ENCODE data around the gene DCAF11.
A peak's percentile ranks its signal among the peaks of the same experiment; 100 is the strongest.

DCAF11 gene

GRCh38 chr14:24146978-24147760 is 32.6 kb downstream of the DCAF11 start, which contains the start of gene RNF31:
RNF31 (plus strand) TSS chr14:24147498; CDS start chr14:24147699, 201 bp downstream.
- Histone ChIP-seq H3K4ac (ENCODE audit: low read depth in 1 of 2, low read length in 2 of 2) (peak within 1 kb of the TSS; percentile 89 to 96), H3K27me3 (ENCODE audit: control insufficient read depth in 1 of 2, insufficient read depth in 1 of 2, low read length in 2 of 2) (no peaks in the 10 kb centered on the region), H4K91ac (ENCODE audit: low read length) (peak within 1 kb of the TSS; percentile 66)

GRCh38 chr14:24147761-24148428 is 33.3 kb downstream of the DCAF11 start:
- peak overlapping the region; percentile 10 for H2AK5ac ChIP-seq (ENCODE audit: low read length, severe bottlenecking)

More at GRCh38 chr14:24146978-24147760, 32.6 kb downstream of the DCAF11 start, which contains the start of gene RNF31:
- Histone ChIP-seq H3K23ac (ENCODE audit: low read length in 2 of 2) (peak within 1 kb of the TSS in 1 of 2 experiments; percentile 75), H3K14ac (ENCODE audit: low read length in 2 of 2) (peak within 1 kb of the TSS in 1 of 2 experiments; percentile 91), H3K79me1 (replicated peaks; ENCODE audit: low read length, poor library complexity, severe bottlenecking) (peaks cover 39% of the 10 kb centered on the region), H2BK15ac (ENCODE audit: low read depth, poor library complexity, severe bottlenecking) (peak within 1 kb of the TSS; percentile 97), H3K18ac (ENCODE audit: low read depth in 1 of 2, low read length in 2 of 2) (peak within 1 kb of the TSS; percentile 87 to 88), H2BK12ac (ENCODE audit: low read length in 2 of 2) (peak within 1 kb of the TSS; percentile 44 to 55), H3K4me3 (ENCODE audit: insufficient read depth in 1 of 2, low read depth in 1 of 2, low read length in 2 of 2) (peak within 1 kb of the TSS; percentile 92 to 96), H3K4me1 (ENCODE audit: control insufficient read depth, insufficient read depth, low read depth, low read length) (peaks cover 18% of the 10 kb centered on the region), H2AK5ac (ENCODE audit: low read length, severe bottlenecking) (peak within 1 kb of the TSS; percentile 10), H2BK5ac (ENCODE audit: low read depth, low read length, poor library complexity, severe bottlenecking) (no peak within 1 kb of the TSS), H3K9me3 (ENCODE audit: control insufficient read depth, low read length) (no peaks in the 10 kb centered on the region), H3K4me2 (ENCODE audit: low read length, poor library complexity, severe bottlenecking) (peak within 1 kb of the TSS; percentile 96), H4K8ac (ENCODE audit: low read length) (peak within 1 kb of the TSS; percentile 85), H3K36me3 (ENCODE audit: control insufficient read depth in 1 of 2, insufficient read depth in 2 of 2, low read depth in 1 of 2, low read length in 2 of 2) (peaks cover 37 to 57% of the 10 kb centered on the region in 2 experiments), H2AFZ (ENCODE audit: low read depth, low read length) (peak within 1 kb of the TSS; percentile 43), H2BK120ac (ENCODE audit: low read depth, low read length) (peak within 1 kb of the TSS; percentile 67), H3K27ac (ENCODE audit: low read length, poor library complexity, severe bottlenecking) (peak within 1 kb of the TSS; percentile 81), H3K9ac (ENCODE audit: low read length) (peak within 1 kb of the TSS; percentile 94)
- WGBS, result under 1% methylated on average over 50 of the region's 57 CpGs
- DNase-seq, result peak; percentile 98

GRCh38 chr14:24149302-24149969 is 34.9 kb downstream of the DCAF11 start:
- Histone ChIP-seq H3K23ac (ENCODE audit: low read length in 2 of 2) (peak overlapping the region in 1 of 2 experiments; percentile 28), H4K8ac (ENCODE audit: low read length) (no peak overlapping the region)

More at GRCh38 chr14:24147761-24148428, 33.3 kb downstream of the DCAF11 start:
- H3K4me1 ChIP-seq (ENCODE audit: control insufficient read depth, insufficient read depth, low read depth, low read length), result peaks cover 17% of the 10 kb centered on the region
- H3K79me1 ChIP-seq (replicated peaks; ENCODE audit: low read length, poor library complexity, severe bottlenecking), result peaks cover 37% of the 10 kb centered on the region
- peak overlapping the region in 1 of 2 experiments; percentile 91 for H3K14ac ChIP-seq (ENCODE audit: low read length in 2 of 2)
- no peaks in the 10 kb centered on the region for H3K9me3 ChIP-seq (ENCODE audit: control insufficient read depth, low read length)
- peak overlapping the region; percentile 3 for H3K27ac ChIP-seq (ENCODE audit: low read length, poor library complexity, severe bottlenecking)
- H4K91ac ChIP-seq (ENCODE audit: low read length), result no peak overlapping the region
- H3K4me2 ChIP-seq (ENCODE audit: low read length, poor library complexity, severe bottlenecking), result peak overlapping the region; percentile 96
- 8% methylated on average over 25 of the region's 29 CpGs for WGBS
- peak overlapping the region; percentile 94 for H3K9ac ChIP-seq (ENCODE audit: low read length)
- H2BK5ac ChIP-seq (ENCODE audit: low read depth, low read length, poor library complexity, severe bottlenecking), result no peak overlapping the region
- peak overlapping the region; percentile 89 to 96 for H3K4ac ChIP-seq (ENCODE audit: low read depth in 1 of 2, low read length in 2 of 2)
- peak overlapping the region; percentile 55 to 77 for H3K18ac ChIP-seq (ENCODE audit: low read depth in 1 of 2, low read length in 2 of 2)
- no peaks in the 10 kb centered on the region for H3K27me3 ChIP-seq (ENCODE audit: control insufficient read depth in 1 of 2, insufficient read depth in 1 of 2, low read length in 2 of 2)
- peaks cover 37 to 60% of the 10 kb centered on the region in 2 experiments for H3K36me3 ChIP-seq (ENCODE audit: control insufficient read depth in 1 of 2, insufficient read depth in 2 of 2, low read depth in 1 of 2, low read length in 2 of 2)
- peak overlapping the region; percentile 67 for H2BK120ac ChIP-seq (ENCODE audit: low read depth, low read length)
- peak overlapping the region in 1 of 2 experiments; percentile 55 for H2BK12ac ChIP-seq (ENCODE audit: low read length in 2 of 2)
- peak overlapping the region; percentile 31 for H2BK15ac ChIP-seq (ENCODE audit: low read depth, poor library complexity, severe bottlenecking)
- H3K4me3 ChIP-seq (ENCODE audit: insufficient read depth in 1 of 2, low read depth in 1 of 2, low read length in 2 of 2), result peak overlapping the region; percentile 92 to 96
- peak overlapping the region in 1 of 2 experiments; percentile 46 for H3K23ac ChIP-seq (ENCODE audit: low read length in 2 of 2)
- H4K8ac ChIP-seq (ENCODE audit: low read length), result peak overlapping the region; percentile 76
- no peak for DNase-seq
- peak overlapping the region; percentile 42 for H2AFZ ChIP-seq (ENCODE audit: low read depth, low read length)

More at GRCh38 chr14:24149302-24149969, 34.9 kb downstream of the DCAF11 start:
- Histone ChIP-seq H3K27me3 (ENCODE audit: control insufficient read depth in 1 of 2, insufficient read depth in 1 of 2, low read length in 2 of 2) (no peaks in the 10 kb centered on the region), H3K4me2 (ENCODE audit: low read length, poor library complexity, severe bottlenecking) (no peak overlapping the region), H4K91ac (ENCODE audit: low read length) (no peak overlapping the region), H2BK15ac (ENCODE audit: low read depth, poor library complexity, severe bottlenecking) (no peak overlapping the region), H3K14ac (ENCODE audit: low read length in 2 of 2) (no peak overlapping the region), H3K27ac (ENCODE audit: low read length, poor library complexity, severe bottlenecking) (no peak overlapping the region), H2BK12ac (ENCODE audit: low read length in 2 of 2) (no peak overlapping the region), H3K4me1 (ENCODE audit: control insufficient read depth, insufficient read depth, low read depth, low read length) (peaks cover 15% of the 10 kb centered on the region), H3K79me1 (replicated peaks; ENCODE audit: low read length, poor library complexity, severe bottlenecking) (peaks cover 28% of the 10 kb centered on the region), H3K9me3 (ENCODE audit: control insufficient read depth, low read length) (no peaks in the 10 kb centered on the region), H2BK5ac (ENCODE audit: low read depth, low read length, poor library complexity, severe bottlenecking) (no peak overlapping the region), H3K36me3 (ENCODE audit: control insufficient read depth in 1 of 2, insufficient read depth in 2 of 2, low read depth in 1 of 2, low read length in 2 of 2) (peaks cover 31 to 50% of the 10 kb centered on the region in 2 experiments), H2AFZ (ENCODE audit: low read depth, low read length) (no peak overlapping the region), H3K9ac (ENCODE audit: low read length) (no peak overlapping the region), H3K4me3 (ENCODE audit: insufficient read depth in 1 of 2, low read depth in 1 of 2, low read length in 2 of 2) (no peak overlapping the region), H2BK120ac (ENCODE audit: low read depth, low read length) (no peak overlapping the region), H3K4ac (ENCODE audit: low read depth in 1 of 2, low read length in 2 of 2) (no peak overlapping the region), H2AK5ac (ENCODE audit: low read length, severe bottlenecking) (no peak overlapping the region), H3K18ac (ENCODE audit: low read depth in 1 of 2, low read length in 2 of 2) (no peak overlapping the region)
- DNase-seq, result no peak
- 94% methylated on average over 3 of the region's 3 CpGs for WGBS

Data from mesenchymal stem cell (in vitro differentiated cells and primary cell).